Measurements from ENCODE around the gene LAMA2.
"Not testable (repeated sequence)": the region's sequence is repeated elsewhere in the genome, so short reads cannot be mapped to it uniquely, and the experiment has no call there.

Gene LAMA2

DNA sequence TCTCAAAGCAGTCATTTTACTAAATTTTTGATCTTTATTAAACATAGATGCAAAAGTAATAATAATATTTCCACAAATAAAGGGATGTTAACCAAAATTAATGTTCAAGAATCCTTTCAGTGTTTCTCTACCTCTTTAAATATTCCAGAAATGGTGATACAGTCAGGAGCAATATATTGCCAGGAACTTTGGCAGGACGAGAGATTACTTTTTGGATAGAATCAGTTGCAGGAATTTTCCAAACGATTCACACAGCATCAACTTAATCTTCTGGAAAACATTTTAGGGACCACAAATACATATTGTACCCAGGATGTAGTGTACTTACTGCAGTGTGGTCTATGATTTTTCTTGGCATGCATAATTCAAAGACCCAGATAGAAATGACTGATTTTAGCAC is 125.7 kb downstream of the LAMA2 start:
- no peak for DNase-seq

DNA sequence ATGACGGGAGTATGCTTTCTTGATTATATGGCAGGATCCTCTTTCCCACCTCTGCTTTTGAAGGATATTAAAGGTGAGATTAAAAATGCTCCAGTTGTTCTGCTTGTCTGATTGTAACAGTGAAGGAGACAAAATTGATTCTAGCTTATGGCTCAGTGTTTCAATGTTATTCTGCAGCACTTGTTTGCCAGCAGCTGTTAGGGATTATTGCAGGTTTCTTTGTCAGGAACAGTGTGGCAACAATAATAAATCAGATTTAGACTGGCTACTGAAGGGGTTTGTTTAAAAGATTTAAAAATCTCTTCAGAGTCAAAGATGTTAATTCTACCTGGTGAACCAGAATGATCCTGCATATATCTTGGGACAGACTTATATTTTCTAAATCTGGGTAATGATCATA is 126.9 kb downstream of the LAMA2 start:
- no peak for DNase-seq

DNA sequence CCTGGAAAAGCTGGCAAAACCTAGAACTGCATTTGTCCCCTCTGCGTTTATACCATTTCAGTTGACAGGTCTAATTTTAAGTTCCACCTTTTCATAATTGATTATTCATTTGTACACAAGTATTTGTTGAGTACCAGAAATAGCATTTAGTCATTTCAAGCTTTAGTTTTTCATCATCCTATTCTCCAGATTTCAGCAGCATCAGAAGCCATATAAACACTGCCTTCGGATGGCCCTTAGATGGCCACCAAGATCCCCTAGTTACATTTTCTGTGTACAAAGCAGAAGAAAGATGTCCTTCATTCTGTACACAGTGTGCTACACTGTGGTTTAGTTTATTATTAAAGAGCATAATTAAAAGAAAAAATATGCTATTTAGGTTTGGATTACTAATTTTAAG is 131.4 kb downstream of the LAMA2 start:
- no peak for DNase-seq

DNA sequence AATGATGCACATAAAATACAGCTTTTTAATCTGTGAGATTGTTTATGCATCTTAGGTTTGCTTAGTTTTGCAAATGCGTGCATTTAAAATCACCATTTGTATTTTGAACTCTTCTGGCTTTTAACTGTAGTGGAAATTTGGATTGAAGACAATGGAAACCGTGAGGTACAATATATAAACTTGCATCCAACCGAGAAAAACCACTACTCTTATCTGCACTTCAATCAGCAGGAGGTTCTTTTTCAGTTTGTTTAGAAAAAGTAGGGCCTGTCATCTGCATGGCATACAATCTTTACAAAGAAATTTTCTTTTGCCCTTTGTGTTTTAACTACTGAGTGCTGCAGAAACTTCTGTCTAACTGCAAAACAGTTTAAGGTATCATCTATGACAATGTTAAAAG is 132.8 kb downstream of the LAMA2 start:
- DNase-seq: no peak

DNA sequence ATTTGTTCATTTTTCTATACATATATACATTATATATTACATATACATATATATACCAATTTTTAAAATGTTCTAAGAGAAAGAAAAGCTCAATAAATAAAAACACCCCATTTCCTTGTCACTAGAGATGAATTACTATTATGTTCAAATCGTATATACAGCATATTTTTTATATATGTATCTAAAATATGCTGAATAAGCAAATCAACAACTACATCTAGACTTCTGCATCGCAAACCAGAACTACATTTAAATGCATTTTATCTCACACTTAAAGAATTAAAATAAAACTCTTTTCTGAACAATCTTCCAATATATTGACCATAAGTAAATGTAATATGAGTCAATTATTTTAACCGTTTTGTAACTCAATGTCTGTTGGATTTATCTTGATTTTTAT is 133.9 kb downstream of the LAMA2 start:
- DNase-seq: no peak

DNA sequence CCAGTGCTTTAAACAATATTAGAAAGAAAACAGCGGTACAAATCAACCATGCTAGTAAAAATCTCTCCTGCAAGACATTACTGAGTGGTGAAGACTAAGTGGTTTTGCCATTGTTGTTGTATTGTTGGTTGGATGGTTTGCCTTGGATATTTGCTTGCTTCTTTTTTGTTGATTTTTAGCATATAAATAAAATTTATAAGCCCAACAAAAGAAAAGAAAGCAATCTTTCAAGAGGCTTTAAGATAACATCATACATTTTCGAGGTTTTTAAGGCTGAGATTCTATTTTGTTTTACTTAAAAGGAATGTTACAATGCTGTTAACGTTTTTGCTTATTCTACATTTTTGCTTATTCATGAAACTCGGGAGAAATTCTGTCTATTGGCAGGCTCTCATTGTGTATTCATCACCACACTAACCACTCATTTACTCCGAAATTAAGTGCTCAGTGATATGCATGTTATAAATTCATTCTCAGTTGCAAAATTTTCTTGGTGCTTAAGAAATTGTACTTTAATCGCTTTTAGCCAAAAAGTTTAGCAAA is 139.1 kb downstream of the LAMA2 start:
- DNase-seq: no peak

DNA sequence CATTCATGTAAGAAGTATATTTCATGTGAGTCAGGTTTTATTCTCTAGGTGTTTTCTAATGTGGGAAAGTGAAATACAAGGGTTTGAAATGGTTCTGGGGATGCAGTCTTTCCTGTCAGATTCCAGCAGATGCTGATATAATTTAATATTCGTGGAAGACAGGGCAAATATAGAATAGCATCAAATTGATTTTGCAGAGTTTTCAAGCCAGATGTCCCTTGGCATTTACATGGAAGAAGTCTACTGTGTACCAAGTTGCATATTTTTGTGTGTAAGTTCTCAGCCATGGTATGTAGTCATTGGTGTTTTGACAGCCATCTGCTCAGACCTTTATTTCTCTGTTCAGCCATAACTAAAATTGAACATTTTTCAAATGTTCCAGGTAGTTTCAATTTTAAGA is 143.7 kb downstream of the LAMA2 start:
- DNase-seq: no peak

DNA sequence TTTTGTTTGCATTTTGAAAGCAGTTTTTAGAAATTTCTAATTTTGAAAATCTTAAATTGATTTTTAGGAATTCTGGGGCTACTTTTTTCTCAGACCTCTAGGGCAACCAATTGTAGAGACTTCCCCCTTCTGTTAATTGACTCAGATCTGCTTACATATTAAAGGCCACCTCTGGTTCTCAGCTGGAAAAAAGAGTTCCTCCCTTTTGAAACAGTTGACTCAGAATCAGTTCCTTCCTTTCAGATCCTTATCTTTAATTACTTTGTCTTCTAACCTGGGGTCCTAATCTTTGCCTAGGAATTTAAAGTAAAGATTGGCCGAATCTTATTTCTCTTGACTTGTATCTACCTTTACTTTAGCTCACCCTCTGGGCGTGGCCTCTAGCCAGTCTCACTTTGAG is 146.8 kb downstream of the LAMA2 start:
- DNase-seq: no peak

DNA sequence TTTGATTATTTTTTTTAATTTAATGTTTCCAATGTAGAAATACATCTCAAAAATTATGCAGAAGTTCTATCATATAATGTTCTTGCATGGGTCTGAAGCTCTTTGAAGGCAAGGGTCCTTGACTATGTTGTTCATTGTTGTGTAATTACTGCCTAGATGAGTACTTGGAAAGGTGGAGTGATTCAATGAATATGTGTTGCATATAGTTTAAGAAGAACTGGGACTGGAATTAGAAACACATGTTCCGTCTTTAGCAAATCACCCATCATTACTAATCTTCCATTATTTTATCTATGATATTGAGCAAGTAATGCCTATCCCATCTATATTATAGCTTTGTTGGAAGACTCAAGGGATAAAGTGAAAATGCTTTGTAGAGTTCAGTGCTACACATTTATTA is 147.3 kb downstream of the LAMA2 start:
- DNase-seq: no peak

DNA sequence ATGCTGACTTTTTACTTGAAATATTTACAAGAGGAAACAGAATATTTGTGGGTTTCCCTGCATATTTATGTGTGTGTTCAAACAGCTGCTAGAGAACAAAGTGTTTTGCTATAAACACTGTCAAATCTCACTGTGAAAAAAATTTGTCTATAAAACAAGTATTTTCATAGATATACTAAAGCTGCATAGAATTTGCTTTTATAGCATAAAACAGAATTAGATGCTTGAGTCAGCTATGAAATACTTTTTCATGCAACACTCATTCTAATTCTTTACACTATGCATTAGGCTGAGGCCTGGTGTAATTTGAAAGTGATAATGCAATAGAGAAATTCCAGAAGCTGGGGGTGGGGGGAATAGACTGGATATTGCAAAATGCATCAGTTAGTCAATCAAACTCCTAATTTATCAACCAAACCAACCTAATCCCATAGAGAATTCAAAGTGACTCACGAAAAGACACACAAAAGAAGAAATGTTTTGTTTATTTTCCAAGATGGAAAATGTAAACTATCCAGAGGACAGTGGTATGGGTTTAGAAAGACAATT is 148.2 kb downstream of the LAMA2 start:
- DNase-seq: no peak

DNA sequence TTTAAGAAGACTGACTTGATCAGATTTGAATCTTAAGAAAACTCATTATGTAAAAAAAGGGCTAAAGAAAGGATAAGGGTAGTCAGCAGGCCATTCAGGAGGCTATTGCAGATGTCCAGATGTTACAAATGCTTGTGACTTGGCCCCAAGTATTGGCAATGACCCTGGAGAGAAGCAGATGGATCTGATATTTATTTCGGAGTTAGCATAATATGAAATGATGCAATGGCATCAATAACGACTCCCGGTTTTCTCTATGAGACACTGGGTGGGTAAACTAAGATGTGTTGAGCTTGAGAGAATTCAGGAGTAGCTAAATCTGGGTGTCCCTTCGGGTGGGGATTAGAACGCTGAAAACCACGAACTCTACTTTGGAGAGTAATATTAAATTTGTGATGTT is 149.7 kb downstream of the LAMA2 start:
- no peak for DNase-seq

DNA sequence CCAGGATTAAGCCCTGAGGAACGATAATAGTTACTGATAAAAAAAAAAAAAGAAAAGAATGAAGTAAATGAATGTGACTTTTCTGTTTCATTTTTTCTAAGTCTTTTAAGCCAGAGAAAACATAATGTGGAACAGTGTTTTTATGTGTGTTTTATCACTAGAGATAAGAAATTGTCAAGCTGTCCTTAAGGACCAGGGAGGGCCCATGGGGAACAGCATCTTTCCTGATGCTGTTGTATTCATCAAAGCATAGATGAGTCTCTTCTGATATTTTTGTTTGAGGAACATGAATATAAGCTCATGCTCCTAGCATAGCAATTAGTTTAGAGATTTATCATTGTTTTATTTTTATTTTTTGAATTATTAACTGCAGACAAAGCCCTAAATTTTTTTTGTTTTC is 150.2 kb downstream of the LAMA2 start:
- no peak for DNase-seq

DNA sequence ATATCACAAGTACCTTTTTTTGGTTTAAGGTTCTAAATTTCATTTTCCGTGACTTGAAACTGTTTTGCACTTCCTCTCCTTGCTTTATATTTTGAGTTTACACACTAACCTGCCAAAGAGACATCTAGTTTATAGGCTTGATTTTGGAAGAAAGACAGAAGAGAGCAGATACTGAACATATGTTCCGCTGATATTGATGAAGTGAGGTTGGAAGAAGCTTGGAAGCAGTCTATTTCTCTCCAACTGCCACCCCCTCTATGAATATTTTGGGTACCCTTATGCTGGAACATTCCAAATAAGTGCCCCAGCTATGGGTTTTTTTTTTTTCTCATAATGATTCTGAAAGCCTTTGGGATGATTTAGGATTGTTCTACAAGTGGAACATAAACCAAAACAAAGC is 150.6 kb downstream of the LAMA2 start:
- DNase-seq: no peak

DNA sequence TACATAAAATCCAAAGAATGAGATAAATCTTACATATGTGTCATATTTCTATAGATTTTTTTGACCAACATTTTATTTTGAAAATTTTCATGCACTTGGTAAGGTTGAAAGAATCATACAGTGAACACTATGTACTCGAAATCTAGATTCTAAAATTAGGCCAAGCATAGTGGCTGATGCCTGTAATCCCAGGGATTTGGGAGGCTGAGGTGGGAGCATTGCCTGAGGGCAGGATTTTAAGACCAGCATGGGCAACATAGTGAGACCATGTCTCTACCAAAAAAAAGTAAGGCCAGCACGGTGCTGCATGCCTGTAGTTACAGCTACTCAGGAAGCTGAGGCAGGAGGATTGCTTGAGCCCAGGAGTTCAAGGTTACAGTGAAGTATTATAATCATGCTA is 158.6 kb downstream of the LAMA2 start:
- no peak for DNase-seq

DNA sequence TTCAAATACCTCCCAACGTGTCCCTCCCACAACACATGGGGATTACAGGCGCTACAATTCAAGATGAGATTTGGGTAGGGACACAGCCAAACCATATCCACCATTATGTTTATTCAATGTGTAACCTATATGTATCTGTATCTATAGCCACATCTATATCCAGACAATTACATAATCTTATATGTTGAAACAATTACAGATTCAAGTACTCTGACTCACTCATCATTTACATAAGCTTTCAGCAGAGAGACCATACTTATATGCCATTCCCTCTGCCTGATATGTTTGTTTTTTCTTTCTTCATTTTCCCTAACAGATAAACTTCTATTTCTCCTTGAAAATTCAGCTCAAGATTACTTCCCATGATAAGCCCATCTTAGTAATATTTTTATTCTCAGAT is 163.6 kb downstream of the LAMA2 start:
- DNase-seq: no peak

DNA sequence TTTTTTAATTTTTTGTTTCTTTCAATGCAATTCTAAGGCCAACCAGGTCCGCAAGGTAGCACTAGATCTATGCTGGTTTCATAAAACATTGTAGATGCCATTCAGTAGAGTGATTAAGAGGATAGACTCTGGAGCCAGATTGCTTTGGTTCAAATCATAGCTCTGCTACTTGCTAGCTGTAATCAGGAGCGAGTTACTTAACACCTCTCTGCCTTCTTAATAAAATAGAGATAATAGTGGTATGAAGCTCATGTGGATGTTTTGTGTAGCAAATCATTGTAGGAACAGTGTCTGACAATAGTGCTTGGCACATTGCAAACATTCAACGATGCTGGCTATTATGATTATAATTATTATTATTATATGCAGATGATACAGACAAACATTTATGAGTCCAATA is 164.9 kb downstream of the LAMA2 start:
- no peak for DNase-seq

DNA sequence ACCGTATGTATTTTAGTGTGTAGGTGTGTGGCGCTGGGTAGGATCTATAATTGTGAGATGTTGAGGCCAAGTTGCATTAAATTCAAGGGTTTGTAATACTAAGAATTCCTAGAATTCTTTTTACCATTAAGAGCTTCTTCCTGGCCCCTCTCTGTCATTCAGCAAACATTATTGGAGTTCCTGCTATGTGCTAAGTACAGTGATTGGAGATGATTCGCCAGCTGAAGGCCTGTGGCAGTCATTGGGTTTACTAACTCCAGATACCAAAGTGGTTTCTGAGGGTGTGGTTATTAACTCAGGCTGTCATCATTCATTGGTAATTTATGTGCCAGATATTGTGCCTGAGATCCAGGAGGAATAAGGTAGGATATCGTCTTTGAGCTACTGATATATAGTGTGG is 167.1 kb downstream of the LAMA2 start:
- DNase-seq: no peak

DNA sequence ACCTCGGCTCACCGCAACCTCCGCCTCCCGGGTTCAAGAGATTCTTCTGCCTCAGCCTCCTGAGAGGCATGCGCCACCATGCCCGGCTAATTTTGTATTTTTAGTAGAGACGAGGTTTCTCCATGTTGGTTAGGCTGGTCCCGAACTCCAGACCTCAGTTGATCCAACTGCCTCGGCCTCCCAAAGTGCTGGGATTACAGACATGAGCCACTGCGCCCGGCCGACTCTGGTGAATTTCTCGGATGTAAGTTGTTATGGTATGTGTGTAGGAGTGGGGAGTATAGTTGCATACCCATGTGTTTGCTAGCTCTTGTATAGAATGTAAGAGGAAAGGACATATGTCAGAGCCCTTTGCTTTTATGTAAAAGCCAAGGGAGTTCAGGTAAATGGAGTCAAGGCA is 170.2 kb downstream of the LAMA2 start:
- not testable (repeated sequence) for DNase-seq

DNA sequence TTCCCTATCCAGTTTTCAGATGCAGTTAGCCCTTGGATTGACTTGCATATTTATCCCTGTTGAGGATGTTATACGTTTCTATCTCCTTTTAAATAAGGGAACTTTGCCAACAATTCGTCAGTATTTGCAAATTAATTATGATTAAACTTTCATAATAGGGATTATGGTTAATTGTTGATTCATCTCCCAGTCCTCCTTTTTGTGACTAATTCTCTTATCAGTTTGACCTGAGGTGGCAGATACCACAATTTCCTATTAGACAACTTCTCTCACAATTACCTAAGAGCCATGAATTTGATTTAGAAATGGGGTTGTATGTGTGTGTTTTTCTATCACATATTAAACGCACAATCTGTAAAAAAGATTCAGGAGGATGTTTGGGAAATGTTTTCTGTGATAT is 172.9 kb downstream of the LAMA2 start:
- DNase-seq: no peak

DNA sequence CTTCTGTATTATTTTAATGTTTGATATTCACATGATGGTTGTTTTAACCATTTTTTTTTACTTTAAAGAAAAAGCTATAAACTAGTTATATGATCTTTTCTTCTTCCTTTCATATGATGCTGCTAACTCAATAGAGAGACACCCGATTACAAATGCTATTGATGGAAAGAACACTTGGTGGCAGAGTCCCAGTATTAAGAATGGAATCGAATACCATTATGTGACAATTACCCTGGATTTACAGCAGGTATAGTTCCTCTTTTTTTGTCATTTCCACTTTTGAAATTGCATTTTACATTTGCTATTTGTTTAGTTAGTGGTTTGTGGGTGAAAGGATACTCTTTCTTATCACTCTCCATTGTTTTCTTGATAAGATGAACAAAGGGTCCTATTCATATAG is 176.7 kb downstream of the LAMA2 start:
- no peak for DNase-seq

DNA sequence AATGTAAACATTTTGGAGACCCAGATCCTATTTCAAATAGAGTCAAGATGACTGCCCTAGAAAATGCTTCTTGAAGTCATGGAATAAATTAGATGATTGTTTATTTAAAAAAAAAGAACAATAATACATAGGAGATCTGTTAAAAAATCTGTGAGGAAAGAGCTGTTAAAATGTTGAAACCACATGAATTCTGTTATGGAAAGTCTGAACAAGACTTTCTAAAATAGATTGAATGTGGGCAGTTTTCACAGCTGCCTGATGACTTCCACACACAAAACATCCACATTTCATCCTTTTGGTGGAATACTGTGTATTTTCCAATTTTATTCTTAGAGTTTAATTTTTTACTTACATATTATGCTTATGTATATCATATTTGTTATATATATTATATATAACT is 186.1 kb downstream of the LAMA2 start:
- no peak for DNase-seq

DNA sequence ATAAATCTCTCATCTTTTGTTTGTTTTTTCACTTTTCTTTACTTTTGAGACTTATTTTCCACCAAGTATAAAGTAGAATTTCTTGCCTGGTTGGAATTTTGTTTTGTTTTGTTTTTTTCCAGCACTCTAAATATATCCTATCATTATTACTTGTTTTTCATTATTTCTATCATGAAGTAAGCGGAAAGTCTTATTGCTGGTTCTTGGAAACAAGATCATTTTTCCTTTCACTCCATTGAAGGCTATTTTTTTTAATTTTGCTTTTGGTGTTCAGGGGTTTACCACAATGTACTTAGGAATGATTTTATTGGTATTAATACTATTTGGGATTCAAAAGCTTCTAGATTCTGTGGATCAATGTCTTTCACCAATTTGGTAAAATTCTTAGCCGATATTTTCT is 190.1 kb downstream of the LAMA2 start:
- no peak for DNase-seq

DNA sequence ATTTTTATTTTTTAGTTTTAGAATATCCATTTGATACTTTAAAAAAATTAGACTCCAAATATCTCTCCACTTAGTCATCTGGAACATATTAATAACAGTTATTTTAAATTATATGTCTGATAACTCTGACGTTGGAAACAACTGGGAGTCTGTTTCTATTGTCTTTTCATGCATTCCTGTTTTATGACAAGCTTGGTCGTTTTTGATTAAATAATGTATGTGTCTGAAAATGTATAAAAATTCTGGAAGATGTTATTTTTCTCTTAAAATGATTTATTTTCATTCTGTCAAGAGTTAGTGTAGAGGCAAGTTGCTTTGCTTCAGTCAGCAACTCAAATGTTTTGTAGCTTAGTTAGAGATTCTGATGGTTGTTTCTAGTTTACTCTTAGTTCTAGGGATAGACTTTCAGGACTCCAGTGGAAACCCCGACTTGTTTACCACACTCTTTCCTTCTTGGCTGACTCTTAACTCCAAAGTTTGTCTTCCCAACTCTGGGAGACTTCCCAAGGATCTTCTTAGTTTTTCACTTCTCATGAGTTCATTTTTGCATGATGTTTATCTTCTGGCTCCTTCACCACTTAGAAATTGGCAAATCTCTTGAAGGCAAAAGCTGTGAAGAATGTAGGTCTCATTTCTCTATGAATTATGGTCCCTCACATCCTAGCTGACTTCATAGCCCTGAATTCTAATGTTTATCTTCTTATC is 190.9 kb downstream of the LAMA2 start:
- no peak for DNase-seq

DNA sequence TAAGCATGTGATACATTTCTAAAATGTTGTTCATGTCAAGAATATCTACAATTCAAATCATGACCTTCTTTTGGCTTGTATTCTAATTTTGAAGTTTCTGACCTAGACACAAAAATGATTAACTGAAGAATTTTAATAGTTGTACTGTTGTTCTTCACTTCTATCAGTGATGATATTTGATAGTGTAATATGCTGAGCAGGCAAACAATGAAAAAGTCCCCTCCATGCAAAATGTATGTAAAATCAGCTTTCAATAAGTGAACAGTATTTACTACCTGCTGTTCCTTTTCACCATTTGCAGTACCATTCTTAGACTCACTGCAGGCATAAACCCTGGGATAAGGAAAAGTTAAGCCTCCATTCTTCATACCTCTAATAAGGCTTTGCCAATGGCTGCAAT is 201.5 kb downstream of the LAMA2 start:
- DNase-seq: no peak

DNA sequence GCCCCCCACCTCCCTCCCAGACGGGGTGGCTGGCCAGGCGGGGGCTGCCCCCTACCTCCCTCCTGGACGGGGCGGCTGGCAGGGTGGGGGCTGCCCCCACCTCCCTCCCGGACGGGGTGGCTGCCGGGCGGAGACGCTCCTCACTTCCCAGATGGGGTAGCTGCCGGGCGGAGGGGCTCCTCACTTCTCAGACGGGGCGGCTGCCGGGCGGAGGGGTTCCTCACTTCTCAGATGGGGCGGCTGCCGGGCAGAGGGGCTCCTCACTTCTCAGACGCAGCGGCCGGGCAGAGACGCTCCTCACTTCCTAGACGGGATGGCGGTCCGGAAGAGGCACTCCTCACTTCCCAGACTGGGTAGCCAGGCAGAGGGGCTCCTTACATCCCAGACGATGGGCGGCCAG is 205.5 kb downstream of the LAMA2 start:
- not testable (repeated sequence) for DNase-seq

Data from activated CD4-positive, alpha-beta T cell treated with anti-CD3 and anti-CD28 coated beads for 48 hours (primary cell).